DOHH2 (cell line): Measurements from ENCODE around the gene ARL8B.

ENCODE experiments used
- H3F3A ChIP-seq: fragments of 200-600 bp; sonication (generic), shearing (Covaris generic); 2 replicates; pipeline ENCODE4 v1.6.0; 2016; ENCODE audit warnings: antibody characterized with exemption, mild to moderate bottlenecking; ENCODE audit not compliant: control insufficient read depth, insufficient read depth
- H3K27ac ChIP-seq: fragments of 200-600 bp; sonication (generic); 2 replicates; pipeline ENCODE4 v1.5.1; 2014; ENCODE audit warnings: low read depth, mild to moderate bottlenecking, low read length, moderate library complexity
- H3K27me3 ChIP-seq: fragments of 200-600 bp; sonication (generic); 2 replicates; pipeline ENCODE4 v1.6.1; 2014; ENCODE audit warnings: mild to moderate bottlenecking, low read length, mixed read lengths; ENCODE audit not compliant: control insufficient read depth
- H3K36me3 ChIP-seq: fragments of 200-600 bp; sonication (generic); 2 replicates; pipeline ENCODE4 v1.6.1; 2014; ENCODE audit warnings: mild to moderate bottlenecking, low read length, moderate library complexity, mixed read lengths; ENCODE audit not compliant: control insufficient read depth
- H3K4me1 ChIP-seq: fragments of 200-600 bp; sonication (generic); 2 replicates; pipeline ENCODE4 v1.6.1; 2014; ENCODE audit warnings: mild to moderate bottlenecking, low read length, mixed read lengths; ENCODE audit not compliant: control insufficient read depth
- H3K4me2 ChIP-seq: fragments of 200-600 bp; sonication (generic); 2 replicates; pipeline ENCODE4 v1.6.0; 2014; ENCODE audit warnings: mild to moderate bottlenecking, low read length, moderate library complexity
- H3K4me3 ChIP-seq: fragments of 200-600 bp; sonication (generic); 2 replicates; pipeline ENCODE4 v1.5.1; 2014; ENCODE audit warnings: mild to moderate bottlenecking, low read length, mixed read lengths
- H3K79me2 ChIP-seq: fragments of 200-600 bp; sonication (generic); 2 replicates; pipeline ENCODE4 v1.6.1; 2014; ENCODE audit warnings: mild to moderate bottlenecking, low read length, mixed read lengths; ENCODE audit not compliant: control insufficient read depth
- H3K9me2 ChIP-seq: fragments of 200-600 bp; sonication (generic); replicated peaks from 2 replicates; pipeline ENCODE4 v1.6.1; 2014; ENCODE audit warnings: mild to moderate bottlenecking, low read length, mixed read lengths; ENCODE audit not compliant: control insufficient read depth
- H3K9me3 ChIP-seq: fragments of 200-600 bp; sonication (generic); 2 replicates; pipeline ENCODE4 v1.6.1; 2014; ENCODE audit warnings: antibody characterized with exemption, low read length, mixed read lengths; ENCODE audit not compliant: control insufficient read depth, insufficient read depth
- H4K20me1 ChIP-seq: fragments of 200-600 bp; sonication (generic); 2 replicates; pipeline ENCODE4 v1.6.0; 2014; ENCODE audit warnings: low read depth, mild to moderate bottlenecking, antibody characterized with exemption, low read length, moderate library complexity; ENCODE audit not compliant: control insufficient read depth, insufficient read depth
- CTCF ChIP-seq: fragments of 200-600 bp; sonication (generic); IDR thresholded peaks from one replicate; pipeline ENCODE4 v1.5.1; 2014; ENCODE audit warnings: antibody characterized with exemption, mild to moderate bottlenecking, low read depth, low read length; ENCODE audit not compliant: poor library complexity, severe bottlenecking
- EZH2phosphoT487 ChIP-seq: fragments of 200-600 bp; sonication (generic); IDR thresholded peaks from 2 replicates; pipeline ENCODE4 v1.6.1; 2017; ENCODE audit warnings: borderline replicate concordance, mild to moderate bottlenecking, antibody characterized with exemption, low read length, moderate library complexity, mixed read lengths

The ARL8B gene

GRCh38 chr3:5201536-5201935, 79.4 kb downstream of the ARL8B start:
- Histone ChIP-seq H3K9me2 (no peaks in the 10 kb centered on the region), H3F3A (peaks cover 16% of the 10 kb centered on the region), H3K9me3 (no peaks in the 10 kb centered on the region), H3K4me1 (peaks cover 31% of the 10 kb centered on the region), H3K4me3 (no peak overlapping the region), H3K79me2 (peaks cover 86% of the 10 kb centered on the region), H3K27me3 (no peaks in the 10 kb centered on the region), H3K27ac (no peak overlapping the region), H3K36me3 (peaks cover 96% of the 10 kb centered on the region), H4K20me1 (peaks cover 10% of the 10 kb centered on the region), H3K4me2 (no peak overlapping the region)
- no peak for TF ChIP-seq CTCF
- no peak for TF ChIP-seq EZH2phosphoT487

GRCh38 chr3:5202222-5202621, 80.1 kb downstream of the ARL8B start:
- Histone ChIP-seq H3K4me1 (peaks cover 24% of the 10 kb centered on the region), H3K4me3 (no peak overlapping the region), H3K27me3 (no peaks in the 10 kb centered on the region), H3F3A (peaks cover 10% of the 10 kb centered on the region), H3K27ac (no peak overlapping the region), H3K9me2 (no peaks in the 10 kb centered on the region), H3K36me3 (peaks cover 96% of the 10 kb centered on the region), H3K9me3 (no peaks in the 10 kb centered on the region), H3K79me2 (peaks cover 86% of the 10 kb centered on the region), H4K20me1 (peaks cover 10% of the 10 kb centered on the region), H3K4me2 (no peak overlapping the region)
- no peak for TF ChIP-seq CTCF
- TF ChIP-seq EZH2phosphoT487: no peak

- no peak overlapping the region for H3K4me2 ChIP-seq
- H3K4me3 ChIP-seq: no peak overlapping the region
- peaks cover 99% of the 10 kb centered on the region for H3K36me3 ChIP-seq
- no peaks in the 10 kb centered on the region for H3F3A ChIP-seq
- TF ChIP-seq EZH2phosphoT487 (no peak), CTCF (no peak)
- peaks cover 16% of the 10 kb centered on the region for H4K20me1 ChIP-seq
- no peaks in the 10 kb centered on the region for H3K9me2 ChIP-seq
- H3K79me2 ChIP-seq: peaks cover 82% of the 10 kb centered on the region
- no peaks in the 10 kb centered on the region for H3K9me3 ChIP-seq
- peaks cover 15% of the 10 kb centered on the region for H3K4me1 ChIP-seq
- H3K27ac ChIP-seq: no peak overlapping the region
- H3K27me3 ChIP-seq: no peaks in the 10 kb centered on the region
Observed at GRCh38 chr3:5205165-5205941, 83.3 kb downstream of the ARL8B start.
